ENCODE data around the gene PTPRR.

GRCh38 chr12:70733385-70733784 lies 187.2 kb downstream of the PTPRR start:
- TF ChIP-seq, protein P1, sequence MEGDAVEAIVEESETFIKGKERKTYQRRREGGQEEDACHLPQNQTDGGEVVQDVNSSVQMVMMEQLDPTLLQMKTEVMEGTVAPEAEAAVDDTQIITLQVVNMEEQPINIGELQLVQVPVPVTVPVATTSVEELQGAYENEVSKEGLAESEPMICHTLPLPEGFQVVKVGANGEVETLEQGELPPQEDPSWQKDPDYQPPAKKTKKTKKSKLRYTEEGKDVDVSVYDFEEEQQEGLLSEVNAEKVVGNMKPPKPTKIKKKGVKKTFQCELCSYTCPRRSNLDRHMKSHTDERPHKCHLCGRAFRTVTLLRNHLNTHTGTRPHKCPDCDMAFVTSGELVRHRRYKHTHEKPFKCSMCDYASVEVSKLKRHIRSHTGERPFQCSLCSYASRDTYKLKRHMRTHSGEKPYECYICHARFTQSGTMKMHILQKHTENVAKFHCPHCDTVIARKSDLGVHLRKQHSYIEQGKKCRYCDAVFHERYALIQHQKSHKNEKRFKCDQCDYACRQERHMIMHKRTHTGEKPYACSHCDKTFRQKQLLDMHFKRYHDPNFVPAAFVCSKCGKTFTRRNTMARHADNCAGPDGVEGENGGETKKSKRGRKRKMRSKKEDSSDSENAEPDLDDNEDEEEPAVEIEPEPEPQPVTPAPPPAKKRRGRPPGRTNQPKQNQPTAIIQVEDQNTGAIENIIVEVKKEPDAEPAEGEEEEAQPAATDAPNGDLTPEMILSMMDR (IDR thresholded peaks at IDR 0.05), result peak; percentile 46 to 80 (median 68)
- no peak for TF ChIP-seq POLR2A (IDR thresholded peaks at IDR 0.05)

Data from adrenal gland (tissue), 5 donors.